CD1c-positive myeloid dendritic cell (primary cell): Measurements from ENCODE around the gene MT1B.
"Not testable (repeated sequence)": the region's sequence is repeated elsewhere in the genome, so short reads cannot be mapped to it uniquely, and the experiment has no call there.

Source experiments
- DNase-seq: peaks from one replicate; pipeline ENCODE4 v3.0.0-alpha.2; 2016; ENCODE audit errors: extremely low spot score

MT1B gene

GRCh38 chr16:56620339-56620897 is 31.3 kb upstream of the MT1B start:
- DNase-seq, result no peak

- DNase-seq, result not testable (repeated sequence)
Measured at GRCh38 chr16:56621665-56622445, 29.8 kb upstream of the MT1B start.

GRCh38 chr16:56623184-56623583 is 28.5 kb upstream of the MT1B start:
- not testable (repeated sequence) for DNase-seq

GRCh38 chr16:56623637-56624036 is 28.0 kb upstream of the MT1B start:
- no peak for DNase-seq

GRCh38 chr16:56625140-56625942 is 26.3 kb upstream of the MT1B start, which contains the start of gene MT1E:
Gene MT1E, plus strand, starts transcription at chr16:56625781. Its CDS starts 71 bp downstream, at chr16:56625852.
- peak; percentile 60 for DNase-seq

GRCh38 chr16:56625943-56626654 is 25.6 kb upstream of the MT1B start:
- DNase-seq, result no peak

- no peak for DNase-seq
Measured at GRCh38 chr16:56626685-56627084, 25.0 kb upstream of the MT1B start.

GRCh38 chr16:56628486-56629350 is 23.0 kb upstream of the MT1B start:
- DNase-seq, result no peak

GRCh38 chr16:56629531-56629930 is 22.2 kb upstream of the MT1B start:
- DNase-seq, result no peak

- DNase-seq, result peak; percentile 22
Measured at GRCh38 chr16:56630134-56630533, 21.6 kb upstream of the MT1B start.

GRCh38 chr16:56631197-56631596 is 20.5 kb upstream of the MT1B start:
- DNase-seq, result no peak

- no peak for DNase-seq
Measured at GRCh38 chr16:56631832-56632155, 19.9 kb upstream of the MT1B start.

- DNase-seq, result no peak
Measured at GRCh38 chr16:56632156-56632847, 19.4 kb upstream of the MT1B start, which contains the start of gene MT1M. Gene MT1M, plus strand, starts transcription at chr16:56632659. Its CDS starts 73 bp downstream, at chr16:56632732.

GRCh38 chr16:56632848-56633365 is 18.8 kb upstream of the MT1B start:
- DNase-seq, result no peak

GRCh38 chr16:56633535-56633934 is 18.2 kb upstream of the MT1B start:
- DNase-seq, result no peak

GRCh38 chr16:56634715-56635440 is 16.8 kb upstream of the MT1B start:
- no peak for DNase-seq

- DNase-seq, result no peak
Measured at GRCh38 chr16:56635441-56635967, 16.2 kb upstream of the MT1B start.

- DNase-seq, result no peak
Measured at GRCh38 chr16:56636616-56637413, 14.9 kb upstream of the MT1B start.
